Left ventricle myocardium superior (tissue), 1 donor: ENCODE data around the gene CPNE9. TPM values are rescaled to one million over a fixed set of nuclear protein-coding genes. Genes with fewer than 3 reads are reported as not detected.

ENCODE experiments used
- ATAC-seq: fragments of 200-7000 bp; cut with Tn5 transposase; one replicate; pipeline ENCODE4 v1.9.1; 2020; ENCODE audit warnings: mild to moderate bottlenecking, moderate library complexity
- DNase-seq: peaks from one replicate; pipeline ENCODE4 v3.0.0-alpha.2; 2020
- intact Hi-C: fragments of 100-400 bp; cut with micrococcal nuclease; formaldehyde crosslinking; loops from one replicate; pipeline ENCODE4 v1.11.0; 2022
- total RNA-seq: library from RNA; stranded (reverse); fragmentation: NEBNext Ultra II Directional; extraction: Animal tissue kit (Norgen Biotek cat#: 25700); gene quantifications from one replicate; pipeline ENCODE4 v1.2.1, GENCODE V29; 2021
- donor health status: DM: no; HTN: yes; CAD: no; lungs with severe emphysema.

The CPNE9 gene
- total RNA-seq, 1 donor from 2014 or later = not detected

DNA sequence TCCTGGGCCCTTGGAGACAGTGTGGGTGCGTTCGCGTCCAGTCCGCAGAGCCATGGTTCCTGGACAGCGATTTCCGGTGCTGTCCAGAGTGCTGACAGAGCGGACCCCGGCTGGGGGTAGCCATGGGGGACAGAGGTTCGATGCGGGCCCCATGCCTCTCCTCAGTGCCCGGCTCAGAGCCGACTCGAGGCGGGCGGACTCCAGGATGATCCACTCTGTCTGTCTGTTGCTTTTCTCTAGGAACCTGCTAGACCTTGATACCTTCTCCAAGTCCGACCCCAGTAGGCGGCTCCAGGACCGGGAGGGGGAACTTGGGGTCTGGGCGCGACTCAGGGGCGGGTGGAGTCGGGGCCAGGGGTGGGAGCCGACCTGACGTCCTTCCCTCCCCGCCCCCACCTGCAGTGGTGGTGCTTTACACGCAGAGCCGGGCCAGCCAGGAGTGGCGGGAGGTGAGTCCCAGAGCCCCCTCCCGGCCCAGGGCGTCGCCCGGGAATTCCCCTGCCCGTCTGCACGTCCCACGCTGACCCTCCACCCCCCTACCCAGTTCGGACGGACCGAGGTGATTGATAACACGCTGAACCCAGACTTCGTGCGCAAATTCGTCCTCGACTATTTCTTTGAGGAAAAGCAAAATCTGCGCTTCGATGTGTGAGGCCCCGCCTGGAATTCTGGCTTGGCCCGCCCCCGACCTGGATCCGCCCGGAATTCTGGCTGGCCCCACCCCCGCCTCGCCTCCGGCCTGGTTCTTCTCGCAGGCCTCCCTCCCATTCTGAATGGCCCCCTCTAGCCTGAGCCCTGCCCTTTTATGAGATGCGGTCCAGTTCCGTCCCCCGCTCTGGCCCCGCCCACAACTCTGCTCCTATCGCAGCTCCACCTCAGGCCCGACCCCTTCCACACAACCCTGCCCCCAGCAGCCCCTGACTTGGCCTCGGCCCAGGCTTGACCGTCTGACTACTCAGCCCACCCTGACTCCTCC is 1.0 kb downstream of the CPNE9 start:
- ATAC-seq = peak; percentile 78
- DNase-seq = peak; percentile 57
- intact Hi-C loops = no loop called here

DNA sequence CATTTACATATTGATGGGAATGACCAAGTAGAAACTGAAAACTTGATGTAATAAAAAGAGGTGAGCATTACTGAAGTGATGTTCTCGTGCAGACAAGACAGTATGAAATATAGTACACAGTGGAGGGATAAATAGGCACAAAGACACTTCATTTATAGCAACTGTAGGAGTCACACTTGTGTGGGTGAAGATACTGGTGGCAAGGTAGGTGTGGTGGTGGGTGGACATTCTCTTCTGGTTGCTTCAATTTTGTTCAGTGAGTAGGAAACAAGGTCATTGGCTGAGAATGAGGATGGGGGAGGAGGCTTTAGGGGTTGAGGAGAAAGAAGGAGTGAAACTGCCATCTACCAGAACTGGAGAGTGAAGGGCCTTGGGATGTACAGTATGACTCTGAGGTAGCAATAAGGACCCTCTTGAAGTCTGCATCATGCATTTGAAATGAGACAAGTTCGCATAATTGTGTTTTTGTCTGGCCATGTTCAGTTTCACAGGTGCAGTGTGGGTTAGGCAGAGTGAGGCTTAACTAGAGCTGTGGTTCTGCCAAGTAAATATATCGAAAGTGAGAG is 6.6 kb downstream of the CPNE9 start:
- intact Hi-C loops = no loop called here
- ATAC-seq (no peak), DNase-seq (no peak)

DNA sequence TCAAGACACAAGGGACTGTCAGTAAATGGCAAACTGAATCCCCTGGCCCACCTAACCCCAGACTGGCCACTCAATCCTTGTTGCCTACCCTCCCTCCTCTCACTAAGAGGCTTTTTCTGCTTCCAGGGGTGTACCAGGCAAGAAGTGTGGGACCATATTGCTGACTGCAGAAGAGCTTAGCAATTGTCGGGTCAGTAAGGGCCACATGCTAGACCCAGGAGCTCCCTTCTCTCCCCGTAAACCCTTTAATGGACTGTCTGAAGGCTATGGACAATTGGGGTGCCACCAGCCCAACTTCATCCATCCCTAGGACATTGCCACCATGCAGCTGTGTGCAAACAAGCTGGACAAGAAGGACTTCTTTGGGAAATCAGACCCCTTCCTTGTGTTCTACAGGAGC is 8.8 kb downstream of the CPNE9 start:
- intact Hi-C loops = no loop called here

GRCh38 chr3:9713142-9713541 is 9.5 kb downstream of the CPNE9 start:
- intact Hi-C loops = no loop called here
- DNase-seq = no peak
- ATAC-seq = no peak

More for the DNA sequence above, 8.8 kb downstream of the CPNE9 start:
- ATAC-seq (no peak), DNase-seq (no peak)

DNA sequence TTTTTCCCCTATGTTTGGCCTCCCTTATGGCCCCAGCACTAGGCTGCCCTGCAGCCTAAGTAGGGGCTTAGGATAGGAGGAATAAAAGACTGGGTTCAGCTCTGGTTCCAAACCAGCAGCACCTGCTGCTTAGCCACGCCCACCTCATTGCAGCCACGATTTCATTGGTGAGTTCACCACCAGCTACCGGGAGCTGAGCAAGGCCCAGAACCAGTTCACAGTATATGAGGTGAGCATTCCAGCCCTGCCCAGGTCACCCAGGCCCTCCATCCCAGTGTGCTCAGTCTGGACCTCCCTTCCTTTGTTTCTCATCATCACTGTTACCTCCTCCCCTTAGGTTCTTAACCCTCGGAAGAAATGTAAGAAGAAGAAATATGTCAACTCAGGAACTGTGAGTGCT is 11.5 kb downstream of the CPNE9 start:
- intact Hi-C loops = no loop called here
- DNase-seq = no peak
- ATAC-seq = no peak

GRCh38 chr3:9715764-9716437 is 12.3 kb downstream of the CPNE9 start:
- DNase-seq = peak; percentile 71
- intact Hi-C loops = no loop called here
- ATAC-seq = peak; percentile 97

GRCh38 chr3:9716801-9717555 is 13.3 kb downstream of the CPNE9 start:
- no peak for DNase-seq
- intact Hi-C loops = no loop called here

DNA sequence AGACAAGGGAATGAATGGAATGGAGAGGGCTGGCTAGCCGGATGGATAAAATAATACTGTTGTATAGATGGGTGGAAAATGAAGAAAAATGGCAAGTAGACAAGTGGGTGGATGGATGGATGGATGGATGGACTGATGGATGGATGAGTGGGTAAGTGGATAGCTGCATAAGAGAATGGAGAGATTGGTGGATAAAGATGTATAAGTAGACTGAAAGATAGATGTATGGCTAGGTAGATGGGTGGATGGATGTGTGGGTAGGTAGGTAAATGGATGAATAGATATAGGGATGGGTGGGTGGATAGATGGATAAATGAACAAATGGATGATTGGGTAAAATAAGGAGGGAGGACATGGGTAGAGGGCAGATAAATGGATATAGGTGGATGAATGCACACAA is 13.9 kb downstream of the CPNE9 start:
- DNase-seq (no peak), ATAC-seq (no peak)
- intact Hi-C loops = no loop called here

More at GRCh38 chr3:9716801-9717555, 13.3 kb downstream of the CPNE9 start:
- no peak for ATAC-seq

DNA sequence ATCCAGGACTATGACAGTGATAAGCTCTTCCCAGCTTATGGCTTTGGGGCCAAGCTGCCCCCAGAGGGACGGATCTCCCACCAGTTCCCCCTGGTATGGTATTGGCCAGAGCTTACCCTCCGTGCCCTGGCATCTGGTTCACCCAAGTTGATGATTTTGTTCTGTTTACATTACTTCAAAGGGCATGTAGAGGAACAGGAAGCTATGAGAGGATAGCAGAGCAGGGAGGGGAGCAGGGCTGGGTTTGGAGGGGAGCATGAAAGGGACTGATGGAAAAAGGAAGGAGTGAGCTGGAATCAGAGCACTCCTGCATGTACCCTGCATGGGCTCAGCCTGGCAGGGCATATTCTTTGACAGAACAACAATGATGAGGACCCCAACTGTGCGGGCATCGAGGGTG is 14.5 kb downstream of the CPNE9 start:
- no peak for DNase-seq
- no peak for ATAC-seq
- intact Hi-C loops = no loop called here

DNA sequence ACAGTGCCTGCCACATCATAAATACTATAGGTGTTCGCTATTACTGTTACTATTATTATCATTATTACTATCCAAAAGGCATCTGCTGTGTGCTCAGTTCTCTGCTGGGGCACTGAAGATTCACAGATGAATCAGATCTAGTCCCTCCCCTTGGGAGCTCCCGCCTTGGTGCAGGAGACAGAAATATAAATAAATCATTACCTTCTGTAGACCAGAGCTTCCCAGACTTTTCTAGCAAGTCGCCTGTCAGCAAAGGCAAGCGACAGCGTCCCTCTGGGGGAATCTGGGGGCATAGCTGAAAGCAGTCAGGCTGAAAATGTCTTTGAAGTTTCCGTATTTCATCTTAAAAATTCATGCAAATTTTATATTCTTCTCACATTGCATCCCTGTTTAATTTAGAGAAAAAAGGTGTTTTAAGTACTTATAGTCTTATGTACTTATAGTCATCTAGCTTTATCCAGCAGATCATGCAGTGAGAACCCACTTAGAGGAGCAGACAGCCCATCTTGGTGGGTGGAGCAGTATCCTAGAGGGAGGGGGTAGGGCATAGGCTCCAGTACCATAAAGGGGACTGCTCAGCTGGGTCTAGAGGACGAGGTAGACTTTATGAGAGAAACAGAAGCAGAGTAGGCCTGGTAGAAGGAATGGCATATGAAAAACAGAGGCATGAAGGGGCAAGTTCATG is 17.5 kb downstream of the CPNE9 start:
- ATAC-seq (no peak), DNase-seq (no peak)
- intact Hi-C loops = no loop called here

- DNase-seq (no peak), ATAC-seq (no peak)
- intact Hi-C loops = no loop called here
These were observed 18.0 kb downstream of the CPNE9 start for GRCh38 chr3:9721700-9722060.

GRCh38 chr3:9725775-9726515 is 22.3 kb downstream of the CPNE9 start:
- ATAC-seq (no peak), DNase-seq (no peak)
- intact Hi-C loops = no loop called here

GRCh38 chr3:9727041-9727595 is 23.5 kb downstream of the CPNE9 start:
- DNase-seq (no peak), ATAC-seq (no peak)
- intact Hi-C loops = no loop called here

GRCh38 chr3:9727743-9728142 is 24.1 kb downstream of the CPNE9 start:
- DNase-seq = no peak
- no peak for ATAC-seq
- intact Hi-C loops = no loop called here

DNA sequence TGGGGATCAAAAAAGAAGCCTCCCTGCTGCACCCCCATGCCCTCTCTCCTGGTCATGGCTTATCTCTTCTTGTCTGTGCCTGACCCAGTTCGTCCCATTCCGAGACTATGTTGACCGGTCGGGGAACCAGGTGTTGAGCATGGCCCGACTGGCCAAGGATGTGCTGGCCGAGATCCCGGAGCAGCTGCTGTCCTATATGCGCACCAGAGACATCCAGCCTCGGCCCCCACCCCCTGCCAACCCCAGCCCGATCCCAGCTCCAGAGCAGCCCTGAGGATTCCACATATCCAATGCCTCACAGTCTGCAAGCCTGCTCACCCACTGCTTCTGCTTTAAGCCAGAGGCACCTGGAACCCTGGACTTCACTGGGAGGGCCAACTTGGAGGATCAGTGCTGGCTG is 25.8 kb downstream of the CPNE9 start:
- intact Hi-C loops = no loop called here
- ATAC-seq = no peak
- no peak for DNase-seq

DNA sequence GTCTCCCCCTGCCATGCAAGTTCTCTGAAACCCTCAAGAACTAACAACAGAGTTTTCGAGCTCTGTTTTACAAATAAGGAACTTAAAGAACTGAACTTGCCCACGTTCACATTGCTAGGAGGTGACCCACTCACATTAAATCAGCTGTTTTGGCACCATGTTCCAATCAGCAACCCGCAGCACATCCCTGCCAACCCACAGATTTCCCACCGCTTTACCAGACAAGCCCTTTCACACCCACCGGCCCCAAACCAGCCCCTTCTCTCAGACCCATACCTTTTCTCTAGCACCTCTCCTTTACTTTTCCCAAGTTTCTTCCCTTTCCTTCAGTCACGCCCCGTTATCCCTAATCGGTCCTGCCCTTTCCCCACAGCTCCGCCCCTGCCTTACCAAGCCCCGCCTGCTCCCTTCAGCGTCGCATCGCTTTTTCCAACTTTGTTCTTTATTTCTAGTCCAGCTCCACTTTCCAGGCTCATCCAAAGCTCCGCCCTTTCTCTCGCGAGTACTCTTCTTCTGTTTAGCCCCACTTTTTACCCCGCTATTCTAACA is 27.1 kb downstream of the CPNE9 start:
- intact Hi-C loops = no loop called here
- ATAC-seq (peak; percentile 74), DNase-seq (no peak)

DNA sequence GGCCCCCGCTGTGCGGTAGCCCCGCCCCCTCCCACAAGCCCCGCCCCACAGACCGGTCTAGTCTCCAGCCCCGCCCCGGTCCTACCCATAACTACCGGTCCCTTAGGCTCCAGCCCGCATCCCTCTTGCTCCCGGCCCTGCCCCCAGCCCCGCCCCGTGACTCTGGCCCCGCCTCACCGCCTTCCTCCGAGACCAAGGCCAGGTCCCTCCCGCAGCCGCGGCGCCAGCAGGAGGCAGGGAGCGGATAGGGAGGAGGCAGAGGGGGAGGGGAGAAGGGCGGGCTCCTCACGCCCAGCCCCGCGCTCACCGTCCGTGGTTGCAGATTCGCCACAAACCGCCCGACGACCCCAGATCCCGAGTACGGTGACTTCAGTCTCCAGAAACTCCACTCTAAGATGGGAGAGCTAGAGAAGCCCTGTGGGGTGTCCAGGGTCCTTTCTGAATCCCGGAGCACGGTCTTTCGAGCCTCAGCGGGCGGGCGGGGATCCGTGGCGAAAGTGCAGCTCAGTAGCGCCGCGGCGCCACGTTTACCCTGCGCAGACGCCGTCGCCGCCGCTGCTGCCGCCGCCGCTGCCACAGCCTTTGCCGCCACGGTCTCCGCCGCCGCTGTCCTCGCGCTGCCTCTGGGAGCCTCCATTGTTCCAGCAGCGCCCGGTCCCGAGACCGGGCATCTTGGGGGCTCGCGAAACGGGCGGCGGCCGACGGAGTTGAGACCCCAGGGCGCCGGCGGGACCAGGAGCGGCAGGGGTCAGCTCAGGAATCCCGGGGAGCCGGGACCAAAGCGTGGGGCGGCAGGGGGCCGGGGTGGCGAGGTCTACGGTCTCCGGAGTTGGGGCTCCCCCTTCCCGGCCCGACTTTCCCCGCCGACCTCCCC is 27.8 kb downstream of the CPNE9 start, which contains the start of gene BRPF1:
TSS of gene BRPF1 (plus strand) at position 530 of the 874 bp plus-strand sequence. CDS start 2,406 bp downstream, outside the sequence.
- ATAC-seq (peak; percentile 99), DNase-seq (peak; percentile 100)
- intact Hi-C loops = no loop called here
